GM12878 (cell line): ENCODE results near the gene CCDC137. TPM values are rescaled to one million over a fixed set of nuclear protein-coding genes. Genes with fewer than 3 reads are reported as not detected.

ENCODE experiments used
- ATAC-seq: fragments of 200-7000 bp; cut with Tn5 transposase; 3 replicates; pipeline ENCODE4 v1.9.1; 2020; ENCODE audit warnings: mild to moderate bottlenecking, moderate library complexity
- BruUV-seq: library from RNA; stranded (reverse); fragments of 400-500 nt; replicated peaks from 2 replicates; lab custom pipeline; 2021; lab: Mats Ljungman, UMichigan
- CTCF ChIA-PET: fragments of 300-600 bp; sonication (Branson Sonifier 250); formaldehyde crosslinking; extraction: SDS; loops from one replicate; lab custom pipeline; 2021; ENCODE audit warnings: inconsistent platforms; lab: Yijun Ruan, JAX
- POLR2A ChIA-PET: fragments of 350-600 bp; formaldehyde crosslinking; extraction: SDS; loops from one replicate; lab custom pipeline; 2021; ENCODE audit warnings: inconsistent platforms; lab: Charles Lee
- RAD21 ChIA-PET: fragments of 300-600 bp; sonication (Branson Sonifier 250); formaldehyde crosslinking; loops from one replicate; lab custom pipeline; 2023; ENCODE audit warnings: antibody characterized with exemption; ENCODE audit not compliant: unreplicated experiment; lab: Charles Lee
- SMC1A ChIA-PET: fragments of 300-600 bp; sonication (Branson Sonifier 250); formaldehyde crosslinking; loops from one replicate; lab custom pipeline; 2023; ENCODE audit not compliant: unreplicated experiment, uncharacterized antibody; lab: Charles Lee
- DNase-seq: peaks from one replicate; pipeline ENCODE4 v3.0.0-alpha.2; 2011; ENCODE audit warnings: low read depth, low spot score
- FAIRE-seq: peaks from 3 replicates; lab custom pipeline; 2011; peaks lifted over from hg19 to GRCh38; lab: Jason Lieb, UNC
- H2AFZ ChIP-seq: 2 replicates; pipeline ENCODE4 v1.6.0; 2011; ENCODE audit warnings: low read depth, low read length, control low read depth; ENCODE audit not compliant: control insufficient read depth
- H3K27ac ChIP-seq: 2 replicates; pipeline ENCODE4 v1.5.1; 2011; ENCODE audit warnings: control low read depth; ENCODE audit not compliant: control insufficient read depth, insufficient read depth
- H3K27me3 ChIP-seq, 2 experiments: replicated peaks in 1 of 2; 2 replicates each; pipeline versions ENCODE4 v1.6.0 to v1.6.1; 2011; ENCODE audit warnings: low read length in 1 of 2; ENCODE audit not compliant: control insufficient read depth in 2 of 2, insufficient read depth in 2 of 2
- H3K36me3 ChIP-seq, 2 experiments: 2 replicates each; pipeline ENCODE4 v1.5.1; 2011; ENCODE audit warnings: low read length in 1 of 2; ENCODE audit not compliant: control insufficient read depth in 2 of 2, insufficient read depth in 2 of 2
- H3K4me1 ChIP-seq: 2 replicates; pipeline ENCODE4 v1.6.1; 2011; ENCODE audit warnings: mild to moderate bottlenecking, low read length, moderate library complexity, mixed read lengths; ENCODE audit not compliant: control insufficient read depth, insufficient read depth
- H3K4me2 ChIP-seq: 2 replicates; pipeline ENCODE4 v1.6.0; 2011; ENCODE audit warnings: control low read depth; ENCODE audit not compliant: control insufficient read depth, insufficient read depth
- H3K4me3 ChIP-seq: fragments of 200-600 bp; sonication (generic); 2 replicates; pipeline ENCODE4 v1.5.1; 2016
- H3K79me2 ChIP-seq: 2 replicates; pipeline ENCODE4 v1.6.0; 2011; ENCODE audit warnings: low read length; ENCODE audit not compliant: control insufficient read depth, insufficient read depth
- H3K9ac ChIP-seq: 2 replicates; pipeline ENCODE4 v1.8.0; 2011; ENCODE audit warnings: low read length, control low read depth, mixed read lengths; ENCODE audit not compliant: control insufficient read depth, insufficient read depth
- H3K9me3 ChIP-seq: replicated peaks from 3 replicates; pipeline ENCODE4 v1.5.1; 2011; ENCODE audit warnings: mild to moderate bottlenecking, low read length; ENCODE audit not compliant: control insufficient read depth, insufficient read depth
- H4K20me1 ChIP-seq: 2 replicates; pipeline ENCODE4 v1.6.0; 2011; ENCODE audit not compliant: control insufficient read depth, insufficient read depth
- BHLHE40 ChIP-seq, 2 experiments: fragments of 450-650 bp in 1 of 2; IDR thresholded peaks; 2 replicates each; pipeline ENCODE4 v1.6.1; 2011 to 2017; ENCODE audit warnings: low read depth in 2 of 2, borderline replicate concordance in 1 of 2, improper control_type of control experiment in 1 of 2, low read length in 1 of 2, mild to moderate bottlenecking in 1 of 2
- GATAD2B ChIP-seq: fragments of 450-650 bp; conservative IDR thresholded peaks from 2 replicates; pipeline ENCODE4 v1.6.1; 2017; ENCODE audit warnings: low read depth, mild to moderate bottlenecking, moderate library complexity
- MTA2 ChIP-seq: fragments of 450-650 bp; IDR thresholded peaks from 2 replicates; pipeline ENCODE4 v1.6.1; 2016; ENCODE audit warnings: low read depth, mild to moderate bottlenecking, moderate library complexity
- MYC ChIP-seq: IDR thresholded peaks from 2 replicates; pipeline ENCODE4 v1.6.1; 2011; ENCODE audit warnings: mild to moderate bottlenecking, low read length, moderate library complexity, inconsistent platforms; ENCODE audit not compliant: insufficient read depth, insufficient replicate concordance, insufficient read length, severe bottlenecking
- NFIC ChIP-seq: IDR thresholded peaks from 2 replicates; pipeline ENCODE4 v1.6.1; 2012; ENCODE audit warnings: low read depth, mild to moderate bottlenecking, inconsistent platforms, low read length, moderate library complexity
- PAX5 ChIP-seq: IDR thresholded peaks from 2 replicates; pipeline ENCODE4 v1.6.1; 2011; ENCODE audit warnings: low read depth, low read length, borderline replicate concordance
- POU2F2 ChIP-seq: IDR thresholded peaks from 3 replicates; pipeline ENCODE4 v1.6.1; 2011; ENCODE audit warnings: low read depth, mild to moderate bottlenecking, low read length, borderline replicate concordance
- PRDM15 ChIP-seq: fragments of 450-650 bp; formaldehyde crosslinking; IDR thresholded peaks from 2 replicates; pipeline ENCODE4 v1.4.0; 2020; ENCODE audit warnings: mild to moderate bottlenecking, moderate library complexity
- RAD21 ChIP-seq: IDR thresholded peaks from 2 replicates; pipeline ENCODE4 v1.6.1; 2011; ENCODE audit warnings: mild to moderate bottlenecking, low read depth, low read length, moderate library complexity; ENCODE audit not compliant: insufficient read depth
- SREBF1 ChIP-seq: IDR thresholded peaks from 2 replicates; pipeline ENCODE4 v1.6.1; 2012; ENCODE audit warnings: mild to moderate bottlenecking, low read length
- SREBF2 ChIP-seq: IDR thresholded peaks from 2 replicates; pipeline ENCODE4 v1.6.1; 2012; ENCODE audit warnings: mild to moderate bottlenecking, low read length
- SRF ChIP-seq, 2 experiments: IDR thresholded peaks; 2 replicates each; pipeline ENCODE4 v1.6.1; 2011; ENCODE audit warnings: low read depth in 2 of 2, low read length in 2 of 2, mild to moderate bottlenecking in 1 of 2, moderate library complexity in 1 of 2
- WRNIP1 ChIP-seq: IDR thresholded peaks from 2 replicates; pipeline ENCODE4 v1.6.1; 2011; ENCODE audit warnings: low read depth, low read length, improper control_type of control experiment, borderline replicate concordance
- ZNF207 ChIP-seq: fragments of 450-650 bp; IDR thresholded peaks from 2 replicates; pipeline ENCODE4 v1.6.1; 2014; ENCODE audit warnings: antibody characterized with exemption, mild to moderate bottlenecking, borderline replicate concordance
- ZNF687 ChIP-seq: fragments of 450-650 bp; IDR thresholded peaks from 2 replicates; pipeline ENCODE4 v1.6.1; 2017; ENCODE audit warnings: mild to moderate bottlenecking, moderate library complexity
- WGBS: methylation state at CpG from one replicate; pipeline ENCODE4 v1.1.6; 2016; ENCODE audit warnings: low lambda C conversion rate; ENCODE audit not compliant: insufficient replicate concordance, insufficient coverage; ENCODE audit errors: missing lambda C conversion rate; 5-methylcytosine and 5-hydroxymethylcytosine counted together
- in situ Hi-C: fragments of 300-500 bp; cut with MboI; formaldehyde crosslinking; loops from 9 replicates; pipeline ENCODE4 v1.14.3; 2018; ENCODE audit warnings: mixed read lengths
- intact Hi-C: fragments of 100-400 bp; cut with micrococcal nuclease; formaldehyde crosslinking; loops from one replicate; pipeline ENCODE4 v1.14.2; 2022; ENCODE audit not compliant: unreplicated experiment
- polyA plus RNA-seq, 11 experiments: library from polyadenylated mRNA; depleted of rRNA in 4 of 11; unstranded in 6 of 11; stranded (reverse) in 5 of 11; fragments of >200 nt; fragmentation: Nextera tagmentation in 4 of 11; fragmentation: Illumina TruSeq in 1 of 11; extraction: Ambion mirVana in 4 of 11; extraction: Trizol in 1 of 11; gene quantifications; 1 replicate in 1 of 11; 2 replicates in 10 of 11; pipeline versions ENCODE4 v1.2.1 to v1.2.3, GENCODE V29; 2011 to 2016; ENCODE audit warnings: inconsistent platforms in 2 of 11, missing spikeins in 2 of 11, low read depth in 1 of 11
- total RNA-seq, 4 experiments: library from RNA; depleted of rRNA in 3 of 4; stranded (reverse); fragments of >200 nt in 3 of 4; fragmentation: Illumina TruSeq in 1 of 4; extraction: Trizol in 1 of 4; gene quantifications; 2 replicates each; pipeline versions ENCODE4 v1.2.1 to v1.2.3, GENCODE V29; 2013 to 2021
- TF ChIP-seq, protein P1 (sequence below): fragments of 450-650 bp; IDR thresholded peaks from 2 replicates; pipeline ENCODE4 v1.6.1; 2016; ENCODE audit warnings: mild to moderate bottlenecking

CCDC137 gene
- total and polyA plus RNA-seq, 10 of the 15 experiments (the other 5 are each of a cell fraction or from before 2014, with no cell fraction given): 2.2 to 45.4 (median 22.1) TPM

DNA sequence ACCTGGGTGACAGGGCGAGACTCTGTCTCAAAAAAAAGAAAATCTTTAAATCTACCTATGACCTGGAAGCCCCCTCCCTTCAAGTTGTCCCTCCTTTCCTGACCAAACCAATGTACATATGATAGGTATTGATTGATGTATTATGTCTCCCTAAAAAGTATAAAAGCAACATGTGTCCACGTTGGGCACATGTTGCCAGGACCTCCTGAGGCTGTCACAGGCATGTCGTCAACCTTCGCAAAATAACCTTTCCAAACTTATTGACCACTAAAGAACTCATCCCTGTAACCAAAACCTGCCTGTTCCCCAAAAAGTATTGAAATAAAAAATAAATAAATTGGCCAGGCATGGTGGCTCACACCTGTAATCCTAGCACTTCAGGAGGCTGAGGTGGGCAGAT lies 4.5 kb upstream of the CCDC137 start:
- Histone ChIP-seq H3K4me3 (no peak overlapping the region), H3K27ac (no peak overlapping the region), H3K9ac (no peak overlapping the region), H3K9me3 (no peaks in the 10 kb centered on the region), H2AFZ (no peak overlapping the region), H3K4me1 (peaks cover 13% of the 10 kb centered on the region), H4K20me1 (no peaks in the 10 kb centered on the region), H3K4me2 (no peak overlapping the region), H3K79me2 (peaks cover 21% of the 10 kb centered on the region), H3K27me3 (no peaks in the 10 kb centered on the region), H3K36me3 (no peaks in the 10 kb centered on the region; a peak in 1 of 4 replicates)
- RAD21 ChIA-PET: no interaction called here
- DNase-seq (no peak), FAIRE-seq (no peak), ATAC-seq (no peak)
- no TSS peak for BruUV-seq
- intact Hi-C loops: no loop called here
- SMC1A ChIA-PET: no interaction called here
- in situ Hi-C loops: no loop called here
- CTCF ChIA-PET: no interaction called here
- POLR2A ChIA-PET: no interaction called here
- WGBS: 96% methylated on average over 4 of the region's 4 CpGs
- TF ChIP-seq ZNF207 (no peak), POU2F2 (no peak), PAX5 (no peak), RAD21 (no peak), GATAD2B (no peak), SREBF2 (no peak), ZNF687 (no peak), SREBF1 (no peak), NFIC (no peak), MYC (no peak), PRDM15 (CRISPR knock-in tag) (no peak), BHLHE40 (IDR thresholded peaks at IDR 0.05; ENCODE audit: borderline replicate concordance in 1 of 2, low read depth in 2 of 2, low read length in 1 of 2) (no peak), WRNIP1 (no peak), SRF (IDR thresholded peaks at IDR 0.05; ENCODE audit: low read depth in 2 of 2, low read length in 2 of 2) (no peak), MTA2 (no peak)
- TF ChIP-seq, protein P1, sequence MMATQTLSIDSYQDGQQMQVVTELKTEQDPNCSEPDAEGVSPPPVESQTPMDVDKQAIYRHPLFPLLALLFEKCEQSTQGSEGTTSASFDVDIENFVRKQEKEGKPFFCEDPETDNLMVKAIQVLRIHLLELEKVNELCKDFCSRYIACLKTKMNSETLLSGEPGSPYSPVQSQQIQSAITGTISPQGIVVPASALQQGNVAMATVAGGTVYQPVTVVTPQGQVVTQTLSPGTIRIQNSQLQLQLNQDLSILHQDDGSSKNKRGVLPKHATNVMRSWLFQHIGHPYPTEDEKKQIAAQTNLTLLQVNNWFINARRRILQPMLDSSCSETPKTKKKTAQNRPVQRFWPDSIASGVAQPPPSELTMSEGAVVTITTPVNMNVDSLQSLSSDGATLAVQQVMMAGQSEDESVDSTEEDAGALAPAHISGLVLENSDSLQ: no peak
